ENCODE results near the gene ALPL. TPM values are rescaled to one million over a fixed set of nuclear protein-coding genes. Genes with fewer than 3 reads are reported as not detected.

Gene ALPL
- total RNA-seq, 2 donors from 2014 or later = 3.7 to 7.8 TPM

DNA sequence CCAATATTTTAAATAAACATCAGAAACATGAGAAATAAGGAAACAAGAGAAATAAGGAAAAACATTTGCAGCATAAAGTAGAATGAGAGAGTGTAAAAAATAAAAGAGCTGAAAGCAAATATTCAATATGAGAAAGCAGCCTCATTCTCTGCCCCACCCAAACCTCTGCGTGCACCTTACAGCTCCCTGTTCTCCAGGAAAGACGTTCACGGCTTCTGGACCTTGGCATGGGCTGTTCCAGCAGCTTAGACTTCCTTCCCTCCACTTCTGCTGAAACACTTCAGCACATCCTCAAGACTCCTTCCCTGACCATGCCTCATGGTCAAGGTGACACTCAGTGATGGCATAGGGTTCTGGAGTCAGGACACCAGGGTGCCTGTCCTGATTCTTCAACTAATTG is 23.3 kb downstream of the ALPL start:
- Histone ChIP-seq H3K36me3 (no peaks in the 10 kb centered on the region), H3K9me3 (no peaks in the 10 kb centered on the region), H3K4me1 (ENCODE audit: control insufficient read depth in 1 of 2, low read depth in 2 of 2) (no peaks in the 10 kb centered on the region), H3K27me3 (replicated peaks; ENCODE audit: insufficient read depth) (no peaks in the 10 kb centered on the region), H3K27ac (no peak overlapping the region), H3K4me3 (no peak overlapping the region)
- ATAC-seq (ENCODE audit: insufficient number of reproducible peaks, low FRiP score, low read depth) (no peak), DNase-seq (ENCODE audit: low spot score) (no peak)
- TF ChIP-seq, protein P1, sequence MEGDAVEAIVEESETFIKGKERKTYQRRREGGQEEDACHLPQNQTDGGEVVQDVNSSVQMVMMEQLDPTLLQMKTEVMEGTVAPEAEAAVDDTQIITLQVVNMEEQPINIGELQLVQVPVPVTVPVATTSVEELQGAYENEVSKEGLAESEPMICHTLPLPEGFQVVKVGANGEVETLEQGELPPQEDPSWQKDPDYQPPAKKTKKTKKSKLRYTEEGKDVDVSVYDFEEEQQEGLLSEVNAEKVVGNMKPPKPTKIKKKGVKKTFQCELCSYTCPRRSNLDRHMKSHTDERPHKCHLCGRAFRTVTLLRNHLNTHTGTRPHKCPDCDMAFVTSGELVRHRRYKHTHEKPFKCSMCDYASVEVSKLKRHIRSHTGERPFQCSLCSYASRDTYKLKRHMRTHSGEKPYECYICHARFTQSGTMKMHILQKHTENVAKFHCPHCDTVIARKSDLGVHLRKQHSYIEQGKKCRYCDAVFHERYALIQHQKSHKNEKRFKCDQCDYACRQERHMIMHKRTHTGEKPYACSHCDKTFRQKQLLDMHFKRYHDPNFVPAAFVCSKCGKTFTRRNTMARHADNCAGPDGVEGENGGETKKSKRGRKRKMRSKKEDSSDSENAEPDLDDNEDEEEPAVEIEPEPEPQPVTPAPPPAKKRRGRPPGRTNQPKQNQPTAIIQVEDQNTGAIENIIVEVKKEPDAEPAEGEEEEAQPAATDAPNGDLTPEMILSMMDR (IDR thresholded peaks at IDR 0.05) = no peak

DNA sequence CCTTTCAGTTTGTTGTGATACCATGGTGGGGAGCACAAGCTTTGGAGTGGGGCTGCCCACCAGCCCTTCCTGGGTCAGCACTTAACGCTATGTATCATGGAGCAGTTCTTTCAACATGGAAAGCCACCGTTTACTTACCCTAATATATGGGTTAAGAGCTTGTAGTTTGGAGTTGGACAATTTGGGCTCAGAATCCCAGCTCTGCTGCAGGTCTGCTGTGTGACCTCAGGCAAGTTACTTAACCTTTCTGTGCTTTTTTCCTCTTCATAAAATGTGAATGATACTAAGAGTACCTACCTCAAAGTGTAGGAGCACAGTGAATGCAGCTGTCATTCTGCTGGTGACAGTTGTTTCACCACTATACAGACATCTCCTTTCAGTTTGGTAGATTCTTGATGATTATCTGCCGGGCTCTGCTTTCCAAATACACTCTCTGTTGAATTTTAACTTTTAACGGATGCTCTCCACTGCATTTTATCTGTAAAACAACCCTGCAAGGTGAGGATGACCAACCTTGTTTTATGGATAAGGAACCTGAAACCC is 23.8 kb downstream of the ALPL start:
- no peak for DNase-seq (ENCODE audit: low spot score)
- no peak overlapping the region for H3K4me3 ChIP-seq
- H3K36me3 ChIP-seq = no peaks in the 10 kb centered on the region
- H3K27ac ChIP-seq = no peak overlapping the region
- ATAC-seq (ENCODE audit: insufficient number of reproducible peaks, low FRiP score, low read depth) = no peak
- TF ChIP-seq, protein P1 (IDR thresholded peaks at IDR 0.05) = no peak
- H3K9me3 ChIP-seq = no peaks in the 10 kb centered on the region
- H3K27me3 ChIP-seq (replicated peaks; ENCODE audit: insufficient read depth) = no peaks in the 10 kb centered on the region
- no peaks in the 10 kb centered on the region for H3K4me1 ChIP-seq (ENCODE audit: control insufficient read depth in 1 of 2, low read depth in 2 of 2)

DNA sequence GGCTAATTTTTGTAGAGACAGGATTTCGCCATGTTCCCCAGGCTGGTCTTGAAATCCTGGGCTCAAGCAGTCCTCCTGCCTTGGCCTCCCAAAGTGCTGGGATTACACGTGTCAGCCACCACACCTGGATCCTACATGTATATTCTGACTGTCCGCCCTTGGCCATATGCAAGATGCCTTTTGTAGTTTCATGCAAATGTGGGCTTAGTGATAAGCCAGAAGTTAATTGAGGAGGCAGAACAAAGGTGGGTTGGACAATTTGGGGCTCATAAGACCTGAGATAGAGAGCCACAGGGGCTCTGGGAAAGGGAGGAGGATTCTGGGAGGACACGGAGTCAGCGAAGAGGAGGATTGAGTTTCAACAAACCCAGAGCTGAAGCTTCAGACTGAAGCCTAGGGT is 24.9 kb downstream of the ALPL start:
- Histone ChIP-seq H3K27ac (no peak overlapping the region), H3K4me3 (no peak overlapping the region), H3K4me1 (ENCODE audit: control insufficient read depth in 1 of 2, low read depth in 2 of 2) (no peaks in the 10 kb centered on the region), H3K9me3 (no peaks in the 10 kb centered on the region), H3K27me3 (replicated peaks; ENCODE audit: insufficient read depth) (no peaks in the 10 kb centered on the region), H3K36me3 (no peaks in the 10 kb centered on the region)
- DNase-seq (ENCODE audit: low spot score) = no peak
- no peak for ATAC-seq (ENCODE audit: insufficient number of reproducible peaks, low FRiP score, low read depth)
- TF ChIP-seq, protein P1 (IDR thresholded peaks at IDR 0.05) = no peak

DNA sequence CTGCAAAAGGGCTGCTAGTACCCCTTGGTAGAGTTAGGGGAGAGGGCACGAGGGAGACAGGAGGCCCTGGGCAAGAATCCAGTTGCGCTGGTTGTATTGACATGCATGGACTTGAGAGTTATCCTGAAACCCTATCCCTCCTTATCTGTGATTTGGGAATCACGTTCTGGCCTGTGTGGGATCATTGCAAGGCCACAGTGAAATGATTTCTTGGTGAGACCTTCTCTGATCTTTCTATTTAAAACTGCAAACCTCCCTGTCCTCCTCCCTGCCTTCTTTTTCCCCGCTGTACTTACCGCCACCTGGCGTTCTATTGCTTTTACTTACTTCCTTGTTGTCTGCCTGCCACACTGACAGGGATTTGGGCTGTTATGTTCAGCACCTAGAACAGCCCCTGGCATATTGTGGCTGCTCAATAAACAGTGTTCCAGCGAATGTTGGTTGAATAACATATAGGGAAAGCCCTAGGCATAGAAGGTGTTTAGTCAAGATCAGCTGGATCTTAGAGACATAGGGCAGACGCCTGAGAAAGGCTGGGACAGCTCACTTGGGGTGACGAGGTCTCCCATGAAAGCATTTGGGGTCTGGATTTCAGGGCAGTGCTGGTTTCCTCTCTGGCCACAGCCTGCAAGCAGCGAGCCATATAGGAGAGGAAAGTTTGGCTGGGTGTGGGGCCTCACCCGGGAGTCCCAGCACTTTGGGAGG is 25.6 kb downstream of the ALPL start:
- Histone ChIP-seq H3K27me3 (replicated peaks; ENCODE audit: insufficient read depth) (no peaks in the 10 kb centered on the region), H3K4me3 (no peak overlapping the region), H3K36me3 (no peaks in the 10 kb centered on the region), H3K27ac (no peak overlapping the region), H3K9me3 (no peaks in the 10 kb centered on the region), H3K4me1 (ENCODE audit: control insufficient read depth in 1 of 2, low read depth in 2 of 2) (no peaks in the 10 kb centered on the region)
- ATAC-seq (ENCODE audit: insufficient number of reproducible peaks, low FRiP score, low read depth) (no peak), DNase-seq (ENCODE audit: low spot score) (no peak)
- TF ChIP-seq, protein P1 (IDR thresholded peaks at IDR 0.05) = no peak

DNA sequence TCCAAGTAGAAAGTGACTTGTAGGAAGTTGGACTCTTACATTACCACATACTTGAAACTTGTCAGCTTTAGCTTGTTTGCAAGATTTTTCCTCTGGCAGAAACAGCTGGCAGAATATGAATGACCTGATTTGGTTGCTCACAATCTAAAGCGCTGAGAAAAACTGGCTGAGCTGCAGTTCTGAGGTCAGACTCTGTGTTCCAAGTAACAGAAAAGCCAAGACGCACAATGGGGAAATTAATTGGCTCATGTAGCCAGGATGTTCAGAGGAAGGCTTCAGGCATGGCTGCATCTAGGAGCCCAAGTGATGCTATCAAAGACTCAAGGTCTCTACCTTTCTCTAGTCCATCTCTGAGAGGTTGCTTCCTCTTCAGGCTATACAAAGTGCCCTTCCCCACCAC is 27.0 kb downstream of the ALPL start:
- H3K9me3 ChIP-seq = no peaks in the 10 kb centered on the region
- H3K36me3 ChIP-seq = no peaks in the 10 kb centered on the region
- no peak for DNase-seq (ENCODE audit: low spot score)
- ATAC-seq (ENCODE audit: insufficient number of reproducible peaks, low FRiP score, low read depth) = no peak
- H3K27me3 ChIP-seq (replicated peaks; ENCODE audit: insufficient read depth) = no peaks in the 10 kb centered on the region
- H3K4me1 ChIP-seq (ENCODE audit: control insufficient read depth in 1 of 2, low read depth in 2 of 2) = no peaks in the 10 kb centered on the region
- H3K27ac ChIP-seq = no peak overlapping the region
- no peak overlapping the region for H3K4me3 ChIP-seq
- TF ChIP-seq, protein P1 (IDR thresholded peaks at IDR 0.05) = no peak
